ENCODE data around the gene PDE4D.

Gene PDE4D

DNA sequence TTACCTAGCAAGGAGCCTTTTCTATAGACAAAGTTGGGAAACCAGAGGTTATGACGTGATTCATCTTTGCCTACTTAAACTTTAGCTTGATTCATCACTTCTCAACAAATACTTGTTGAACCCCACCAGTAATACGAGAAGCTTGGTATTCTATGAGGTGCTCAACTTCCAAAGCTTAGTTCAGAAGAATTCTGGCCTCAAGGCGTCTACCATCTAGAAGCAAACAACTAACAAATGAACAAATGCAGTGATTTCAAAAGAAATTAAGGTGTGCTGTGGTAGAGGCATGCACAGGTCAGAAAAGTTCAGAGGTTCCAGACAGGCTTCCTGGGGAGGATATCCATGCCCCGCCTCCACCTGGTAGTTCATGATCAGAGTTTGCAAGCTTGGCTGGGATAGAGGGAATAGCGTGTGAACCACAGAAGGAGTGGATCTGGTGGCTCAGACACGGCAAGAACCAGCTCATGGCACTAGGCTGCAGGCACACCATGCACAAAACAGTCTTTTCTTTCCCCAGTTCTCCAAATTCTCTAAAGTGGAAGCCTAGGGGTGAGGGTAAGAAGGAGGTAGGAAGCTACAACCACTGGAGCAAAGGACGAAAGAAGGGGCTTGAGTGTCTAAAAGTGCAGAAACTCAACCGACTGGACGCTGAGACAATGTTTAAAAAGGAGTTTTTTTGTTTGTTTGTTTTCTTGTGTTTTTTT lies 837.6 kb downstream of the PDE4D start:
- Histone ChIP-seq H2BK5ac (ENCODE audit: low read length) (no peak overlapping the region), H2BK12ac (ENCODE audit: low read length) (no peak overlapping the region), H2BK120ac (ENCODE audit: low read depth, low read length) (no peak overlapping the region), H3K23ac (ENCODE audit: low read depth, low read length, poor library complexity) (no peak overlapping the region), H3K18ac (ENCODE audit: low read length) (no peak overlapping the region), H3K79me1 (ENCODE audit: low read depth, low read length) (no peaks in the 10 kb centered on the region), H3K4me2 (ENCODE audit: insufficient read depth, low read length, poor library complexity, severe bottlenecking) (no peak overlapping the region), H3K9ac (ENCODE audit: low read depth, low read length, poor library complexity) (no peak overlapping the region), H3K27ac (replicated peaks; ENCODE audit: low read length) (no peak overlapping the region), H2AFZ (ENCODE audit: low read length) (no peak overlapping the region), H3K4ac (ENCODE audit: low read length) (no peak overlapping the region), H3K36me3 (replicated peaks in 1 of 2; ENCODE audit: control insufficient read depth in 2 of 2, insufficient read depth in 2 of 2, low read length in 2 of 2) (no peaks in the 10 kb centered on the region), H4K91ac (ENCODE audit: low read depth, low read length, poor library complexity) (no peak overlapping the region), H2AK5ac (ENCODE audit: low read depth, low read length) (no peak overlapping the region), H4K8ac (ENCODE audit: low read depth, low read length) (no peak overlapping the region), H2BK15ac (ENCODE audit: low read length) (no peak overlapping the region), H3K14ac (ENCODE audit: low read length) (no peak overlapping the region), H3K4me1 (ENCODE audit: control insufficient read depth in 2 of 2, insufficient read depth in 1 of 2, low read depth in 1 of 2, low read length in 2 of 2) (peaks cover 0 to 4% of the 10 kb centered on the region in 2 donors), H3K9me3 (replicated peaks in 1 of 2; ENCODE audit: control insufficient read depth in 2 of 2, insufficient read depth in 1 of 2, low read depth in 1 of 2, low read length in 2 of 2) (no peaks in the 10 kb centered on the region), H3K4me3 (ENCODE audit: low read length in 2 of 2) (no peak overlapping the region), H3K27me3 (ENCODE audit: control insufficient read depth in 3 of 3, insufficient read depth in 3 of 3, low read depth in 1 of 3, low read length in 3 of 3) (no peaks in the 10 kb centered on the region)
- DNase-seq (ENCODE audit: low spot score), result no peak
- no CpG with 5 or more reads among the region's 9 CpGs for WGBS, 2 donors (ENCODE audit: extremely low coverage in 2 of 2, insufficient read length in 2 of 2, insufficient replicate concordance in 1 of 2)

DNA sequence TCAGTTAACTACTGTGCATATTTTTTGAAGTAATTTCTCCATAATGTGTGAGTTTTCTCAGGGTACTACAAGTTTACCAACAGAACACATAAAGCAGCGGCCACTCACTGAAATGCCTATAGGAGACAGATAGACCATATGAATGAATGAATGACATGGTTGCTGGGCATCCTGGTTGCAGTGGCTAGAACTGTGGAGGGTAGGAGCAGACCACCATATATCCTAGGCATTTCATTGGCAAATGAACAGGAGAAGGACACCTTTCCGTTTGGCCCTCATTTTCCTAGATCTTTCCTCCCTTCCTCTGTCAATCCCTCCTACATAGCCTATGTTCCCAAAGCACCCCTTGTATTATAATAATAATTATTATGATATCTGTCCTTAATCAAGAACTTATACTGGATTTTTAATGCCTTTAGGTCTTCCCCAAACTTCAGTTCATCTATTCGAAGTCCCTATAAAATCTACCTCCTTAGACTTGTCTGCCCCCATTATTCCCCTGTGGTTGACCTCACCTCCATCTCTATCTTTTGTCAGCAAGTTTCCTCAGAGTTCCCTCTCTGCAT lies 838.5 kb downstream of the PDE4D start:
- Histone ChIP-seq H3K27ac (replicated peaks; ENCODE audit: low read length) (no peak overlapping the region), H2BK120ac (ENCODE audit: low read depth, low read length) (no peak overlapping the region), H4K8ac (ENCODE audit: low read depth, low read length) (no peak overlapping the region), H3K18ac (ENCODE audit: low read length) (no peak overlapping the region), H3K4ac (ENCODE audit: low read length) (no peak overlapping the region), H3K9me3 (replicated peaks in 1 of 2; ENCODE audit: control insufficient read depth in 2 of 2, insufficient read depth in 1 of 2, low read depth in 1 of 2, low read length in 2 of 2) (no peaks in the 10 kb centered on the region), H3K4me2 (ENCODE audit: insufficient read depth, low read length, poor library complexity, severe bottlenecking) (no peak overlapping the region), H3K36me3 (replicated peaks in 1 of 2; ENCODE audit: control insufficient read depth in 2 of 2, insufficient read depth in 2 of 2, low read length in 2 of 2) (no peaks in the 10 kb centered on the region), H2BK15ac (ENCODE audit: low read length) (no peak overlapping the region), H3K14ac (ENCODE audit: low read length) (no peak overlapping the region), H2BK12ac (ENCODE audit: low read length) (no peak overlapping the region), H3K23ac (ENCODE audit: low read depth, low read length, poor library complexity) (no peak overlapping the region), H3K4me3 (ENCODE audit: low read length in 2 of 2) (no peak overlapping the region), H2BK5ac (ENCODE audit: low read length) (no peak overlapping the region), H4K91ac (ENCODE audit: low read depth, low read length, poor library complexity) (no peak overlapping the region), H2AK5ac (ENCODE audit: low read depth, low read length) (no peak overlapping the region), H3K79me1 (ENCODE audit: low read depth, low read length) (no peaks in the 10 kb centered on the region), H3K9ac (ENCODE audit: low read depth, low read length, poor library complexity) (no peak overlapping the region), H3K4me1 (ENCODE audit: control insufficient read depth in 2 of 2, insufficient read depth in 1 of 2, low read depth in 1 of 2, low read length in 2 of 2) (peaks cover 0 to 4% of the 10 kb centered on the region in 2 donors), H3K27me3 (ENCODE audit: control insufficient read depth in 3 of 3, insufficient read depth in 3 of 3, low read depth in 1 of 3, low read length in 3 of 3) (no peaks in the 10 kb centered on the region), H2AFZ (ENCODE audit: low read length) (no peak overlapping the region)
- WGBS, 2 donors (ENCODE audit: extremely low coverage in 2 of 2, insufficient read length in 2 of 2, insufficient replicate concordance in 1 of 2), result no CpG with 5 or more reads among the region's 3 CpGs
- DNase-seq (ENCODE audit: low spot score), result no peak

DNA sequence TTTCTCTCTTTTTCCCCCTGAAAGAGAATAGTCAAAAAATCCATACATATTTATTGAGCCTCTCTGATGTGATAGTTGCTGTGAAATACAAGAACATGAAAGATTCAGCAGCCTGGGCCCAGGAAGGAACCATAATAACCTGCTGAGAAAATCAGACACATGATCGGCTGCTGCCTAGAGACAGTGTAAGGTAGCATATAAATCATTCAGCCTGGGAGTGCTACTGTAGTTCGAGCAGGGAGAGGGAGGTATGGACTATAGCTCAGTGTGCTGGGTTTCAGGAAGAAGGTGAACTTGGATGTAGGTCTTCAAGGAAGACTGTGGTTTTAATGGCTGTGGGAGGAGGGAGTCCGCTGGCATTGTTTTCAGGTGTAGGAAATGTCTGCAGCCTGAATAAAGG lies 841.6 kb downstream of the PDE4D start:
- H3K14ac ChIP-seq (ENCODE audit: low read length), result no peak overlapping the region
- no peak overlapping the region for H2BK120ac ChIP-seq (ENCODE audit: low read depth, low read length)
- no peaks in the 10 kb centered on the region for H3K36me3 ChIP-seq (replicated peaks in 1 of 2; ENCODE audit: control insufficient read depth in 2 of 2, insufficient read depth in 2 of 2, low read length in 2 of 2)
- no peaks in the 10 kb centered on the region for H3K9me3 ChIP-seq (replicated peaks in 1 of 2; ENCODE audit: control insufficient read depth in 2 of 2, insufficient read depth in 1 of 2, low read depth in 1 of 2, low read length in 2 of 2)
- no peak overlapping the region for H3K4me3 ChIP-seq (ENCODE audit: low read length in 2 of 2)
- no CpG with 5 or more reads among the region's 3 CpGs for WGBS, 2 donors (ENCODE audit: extremely low coverage in 2 of 2, insufficient read length in 2 of 2, insufficient replicate concordance in 1 of 2)
- no peak overlapping the region for H3K9ac ChIP-seq (ENCODE audit: low read depth, low read length, poor library complexity)
- H3K79me1 ChIP-seq (ENCODE audit: low read depth, low read length), result no peaks in the 10 kb centered on the region
- H3K4ac ChIP-seq (ENCODE audit: low read length), result no peak overlapping the region
- no peak overlapping the region for H2AK5ac ChIP-seq (ENCODE audit: low read depth, low read length)
- no peak overlapping the region for H4K8ac ChIP-seq (ENCODE audit: low read depth, low read length)
- no peaks in the 10 kb centered on the region for H3K27me3 ChIP-seq (ENCODE audit: control insufficient read depth in 3 of 3, insufficient read depth in 3 of 3, low read depth in 1 of 3, low read length in 3 of 3)
- no peak overlapping the region for H3K23ac ChIP-seq (ENCODE audit: low read depth, low read length, poor library complexity)
- no peak overlapping the region for H3K27ac ChIP-seq (replicated peaks; ENCODE audit: low read length)
- H4K91ac ChIP-seq (ENCODE audit: low read depth, low read length, poor library complexity), result no peak overlapping the region
- H2BK12ac ChIP-seq (ENCODE audit: low read length), result no peak overlapping the region
- DNase-seq (ENCODE audit: low spot score), result no peak
- H2BK15ac ChIP-seq (ENCODE audit: low read length), result no peak overlapping the region
- peaks cover 0 to 4% of the 10 kb centered on the region in 2 donors for H3K4me1 ChIP-seq (ENCODE audit: control insufficient read depth in 2 of 2, insufficient read depth in 1 of 2, low read depth in 1 of 2, low read length in 2 of 2)
- no peak overlapping the region for H3K4me2 ChIP-seq (ENCODE audit: insufficient read depth, low read length, poor library complexity, severe bottlenecking)
- H3K18ac ChIP-seq (ENCODE audit: low read length), result no peak overlapping the region
- H2AFZ ChIP-seq (ENCODE audit: low read length), result no peak overlapping the region
- no peak overlapping the region for H2BK5ac ChIP-seq (ENCODE audit: low read length)

DNA sequence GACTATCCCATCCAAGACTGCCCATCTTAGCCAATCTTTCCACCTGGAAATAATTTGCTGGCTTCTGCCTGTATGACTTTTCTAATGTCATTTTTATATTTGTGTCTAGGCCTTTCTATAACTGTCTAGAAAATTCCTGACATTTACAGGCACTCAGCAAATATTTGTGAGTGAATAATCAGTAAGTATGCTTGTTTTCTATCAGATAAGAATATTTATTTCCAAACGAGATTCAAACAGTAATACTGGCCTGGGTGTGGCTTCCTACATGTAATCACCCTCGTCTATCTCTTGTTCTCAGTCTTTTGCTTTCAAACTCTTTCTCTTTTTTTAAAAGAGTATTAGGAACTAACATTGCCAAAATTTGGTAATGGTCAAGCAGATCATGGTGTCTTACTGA lies 844.4 kb downstream of the PDE4D start:
- Histone ChIP-seq H3K36me3 (replicated peaks in 1 of 2; ENCODE audit: control insufficient read depth in 2 of 2, insufficient read depth in 2 of 2, low read length in 2 of 2) (no peaks in the 10 kb centered on the region), H4K91ac (ENCODE audit: low read depth, low read length, poor library complexity) (no peak overlapping the region), H3K23ac (ENCODE audit: low read depth, low read length, poor library complexity) (no peak overlapping the region), H3K4me2 (ENCODE audit: insufficient read depth, low read length, poor library complexity, severe bottlenecking) (no peak overlapping the region), H3K14ac (ENCODE audit: low read length) (no peak overlapping the region), H2AK5ac (ENCODE audit: low read depth, low read length) (no peak overlapping the region), H3K9me3 (replicated peaks in 1 of 2; ENCODE audit: control insufficient read depth in 2 of 2, insufficient read depth in 1 of 2, low read depth in 1 of 2, low read length in 2 of 2) (no peaks in the 10 kb centered on the region), H3K27me3 (ENCODE audit: control insufficient read depth in 3 of 3, insufficient read depth in 3 of 3, low read depth in 1 of 3, low read length in 3 of 3) (no peaks in the 10 kb centered on the region), H2BK12ac (ENCODE audit: low read length) (no peak overlapping the region), H2AFZ (ENCODE audit: low read length) (no peak overlapping the region), H2BK120ac (ENCODE audit: low read depth, low read length) (no peak overlapping the region), H3K4me1 (ENCODE audit: control insufficient read depth in 2 of 2, insufficient read depth in 1 of 2, low read depth in 1 of 2, low read length in 2 of 2) (peaks cover 0 to 2% of the 10 kb centered on the region in 2 donors), H3K27ac (replicated peaks; ENCODE audit: low read length) (no peak overlapping the region), H2BK5ac (ENCODE audit: low read length) (no peak overlapping the region), H3K4me3 (ENCODE audit: low read length in 2 of 2) (no peak overlapping the region), H3K79me1 (ENCODE audit: low read depth, low read length) (no peaks in the 10 kb centered on the region), H3K9ac (ENCODE audit: low read depth, low read length, poor library complexity) (no peak overlapping the region), H3K18ac (ENCODE audit: low read length) (no peak overlapping the region), H2BK15ac (ENCODE audit: low read length) (no peak overlapping the region), H4K8ac (ENCODE audit: low read depth, low read length) (no peak overlapping the region), H3K4ac (ENCODE audit: low read length) (no peak overlapping the region)
- WGBS, 2 donors (ENCODE audit: extremely low coverage in 2 of 2, insufficient read length in 2 of 2, insufficient replicate concordance in 1 of 2), result no CpG with 5 or more reads among the region's 2 CpGs
- no peak for DNase-seq (ENCODE audit: low spot score)
